H9 (cell line): Measurements from ENCODE around the gene SORD. TPM values are rescaled to one million over a fixed set of nuclear protein-coding genes. Genes with fewer than 3 reads are reported as not detected.
"Not testable (repeated sequence)": the region's sequence is repeated elsewhere in the genome, so short reads cannot be mapped to it uniquely, and the experiment has no call there.

Experiments
- DNase-seq: peaks from one replicate; pipeline ENCODE4 v3.0.0-alpha.2; 2017
- H2AFZ ChIP-seq: one replicate; pipeline ENCODE4 v1.6.1; 2013; ENCODE audit warnings: mild to moderate bottlenecking, low read length, control low read depth, moderate library complexity
- H2AK5ac ChIP-seq: 2 replicates; pipeline ENCODE4 v1.6.1; 2013; ENCODE audit warnings: low read length, control low read depth, mixed read lengths; ENCODE audit not compliant: insufficient read length
- H2BK120ac ChIP-seq: one replicate; pipeline ENCODE4 v1.6.1; 2013; ENCODE audit warnings: low read depth, mild to moderate bottlenecking, low read length, control low read depth, inconsistent platforms; ENCODE audit not compliant: poor library complexity, severe bottlenecking
- H2BK12ac ChIP-seq: 2 replicates; pipeline ENCODE4 v1.6.1; 2013; ENCODE audit warnings: low read length, control low read depth, mixed read lengths, low read depth; ENCODE audit not compliant: insufficient read length
- H2BK15ac ChIP-seq: 2 replicates; pipeline ENCODE4 v1.6.1; 2013; ENCODE audit warnings: low read depth, low read length, control low read depth
- H2BK20ac ChIP-seq: one replicate; pipeline ENCODE4 v1.6.1; 2013; ENCODE audit warnings: low read depth, mild to moderate bottlenecking, low read length, control low read depth, inconsistent platforms; ENCODE audit not compliant: poor library complexity, severe bottlenecking
- H2BK5ac ChIP-seq: 2 replicates; pipeline ENCODE4 v1.6.1; 2013; ENCODE audit warnings: low read length, control low read depth, mixed read lengths; ENCODE audit not compliant: insufficient read length
- H3K14ac ChIP-seq: 2 replicates; pipeline ENCODE4 v1.6.1; 2013; ENCODE audit warnings: low read length, control low read depth; ENCODE audit not compliant: insufficient read depth
- H3K18ac ChIP-seq: 2 replicates; pipeline ENCODE4 v1.6.1; 2013; ENCODE audit warnings: low read depth, mild to moderate bottlenecking, mixed read lengths, low read length, control low read depth; ENCODE audit not compliant: insufficient read length
- H3K23ac ChIP-seq: 2 replicates; pipeline ENCODE4 v1.6.1; 2013; ENCODE audit warnings: low read length, control low read depth, mixed read lengths, low read depth; ENCODE audit not compliant: insufficient read length
- H3K23me2 ChIP-seq: 2 replicates; pipeline ENCODE4 v1.6.1; 2013; ENCODE audit warnings: low read depth, mild to moderate bottlenecking, mixed read lengths, low read length, control low read depth; ENCODE audit not compliant: insufficient read length, poor library complexity, severe bottlenecking
- H3K27ac ChIP-seq: 2 replicates; pipeline ENCODE4 v1.5.1; 2013; ENCODE audit warnings: low read length, control low read depth, mixed read lengths, low read depth; ENCODE audit not compliant: insufficient read length
- H3K27me3 ChIP-seq: 2 replicates; pipeline ENCODE4 v1.6.1; 2013; ENCODE audit warnings: low read length, control low read depth, inconsistent platforms; ENCODE audit not compliant: insufficient read depth
- H3K4ac ChIP-seq: 2 replicates; pipeline ENCODE4 v1.6.1; 2013; ENCODE audit warnings: low read depth, mild to moderate bottlenecking, control low read depth, inconsistent platforms, low read length, moderate library complexity
- H3K4me1 ChIP-seq: 2 replicates; pipeline ENCODE4 v1.6.1; 2013; ENCODE audit warnings: low read length, control low read depth, inconsistent platforms; ENCODE audit not compliant: insufficient read depth
- H3K4me2 ChIP-seq: 2 replicates; pipeline ENCODE4 v1.6.1; 2013; ENCODE audit warnings: low read length, control low read depth, mixed read lengths; ENCODE audit not compliant: insufficient read length, insufficient read depth
- H3K56ac ChIP-seq: 2 replicates; pipeline ENCODE4 v1.6.1; 2013; ENCODE audit warnings: low read depth, mild to moderate bottlenecking, mixed read lengths, low read length, control low read depth; ENCODE audit not compliant: insufficient read length
- H3K79me1 ChIP-seq: 2 replicates; pipeline ENCODE4 v1.6.1; 2013; ENCODE audit warnings: low read depth, mild to moderate bottlenecking, moderate library complexity, low read length, control low read depth, inconsistent platforms; ENCODE audit not compliant: insufficient read depth, poor library complexity, severe bottlenecking
- H3K79me2 ChIP-seq: 2 replicates; pipeline ENCODE4 v1.6.1; 2013; ENCODE audit warnings: low read length, control low read depth, inconsistent platforms; ENCODE audit not compliant: insufficient read depth
- H3K9ac ChIP-seq: 2 replicates; pipeline ENCODE4 v1.6.1; 2013; ENCODE audit warnings: low read length, control low read depth, mixed read lengths; ENCODE audit not compliant: insufficient read length; ENCODE audit errors: extremely low read depth
- H3K9me3 ChIP-seq: one replicate; pipeline ENCODE4 v1.6.1; 2013; ENCODE audit warnings: low read depth, low read length, inconsistent platforms; ENCODE audit not compliant: control insufficient read depth
- H3T11ph ChIP-seq: one replicate; pipeline ENCODE4 v1.6.1; 2013; ENCODE audit warnings: mild to moderate bottlenecking, low read length, control low read depth, inconsistent platforms
- H4K20me1 ChIP-seq: one replicate; pipeline ENCODE4 v1.6.1; 2013; ENCODE audit not compliant: control insufficient read depth, insufficient read length, insufficient read depth
- H4K5ac ChIP-seq: 2 replicates; pipeline ENCODE4 v1.6.1; 2013; ENCODE audit warnings: low read depth, mild to moderate bottlenecking, mixed read lengths, low read length, control low read depth; ENCODE audit not compliant: insufficient read length
- H4K8ac ChIP-seq: replicated peaks from 2 replicates; pipeline ENCODE4 v1.6.1; 2013; ENCODE audit warnings: low read length, control low read depth, mixed read lengths, low read depth; ENCODE audit not compliant: insufficient read length
- H4K91ac ChIP-seq: 2 replicates; pipeline ENCODE4 v1.6.1; 2013; ENCODE audit warnings: low read depth, mild to moderate bottlenecking, moderate library complexity, mixed read lengths, low read length, control low read depth; ENCODE audit not compliant: insufficient read length
- H3K27ac Mint-ChIP-seq, 3 experiments: 2 replicates in 2 of 3; 3 replicates in 1 of 3; pipeline ENCODE4 v1.8.0; 2020 to 2021; ENCODE audit warnings: mixed read lengths in 3 of 3, mild to moderate bottlenecking in 1 of 3, moderate library complexity in 1 of 3
- H3K27me3 Mint-ChIP-seq: 2 replicates; pipeline ENCODE4 v1.8.0; 2021; ENCODE audit warnings: low read depth, mild to moderate bottlenecking, moderate library complexity, mixed read lengths
- H3K36me3 Mint-ChIP-seq, 3 experiments: 2 replicates in 2 of 3; 3 replicates in 1 of 3; pipeline ENCODE4 v1.8.0; 2020 to 2021; ENCODE audit warnings: low read depth in 3 of 3, mixed read lengths in 3 of 3; ENCODE audit not compliant: insufficient read depth in 1 of 3
- H3K4me1 Mint-ChIP-seq, 2 experiments: 2 replicates each; pipeline ENCODE4 v1.8.0; 2020; ENCODE audit warnings: mixed read lengths in 2 of 2
- H3K4me3 Mint-ChIP-seq, 2 experiments: 2 replicates in 1 of 2; 3 replicates in 1 of 2; pipeline ENCODE4 v1.8.0; 2020 to 2021; ENCODE audit warnings: mild to moderate bottlenecking in 2 of 2, mixed read lengths in 2 of 2, moderate library complexity in 1 of 2
- H3K9me3 Mint-ChIP-seq, 2 experiments: 2 replicates in 1 of 2; 3 replicates in 1 of 2; pipeline ENCODE4 v1.8.0; 2020; ENCODE audit warnings: mild to moderate bottlenecking in 2 of 2, mixed read lengths in 2 of 2, moderate library complexity in 1 of 2
- WGBS: extraction: QIAGEN DNeasy Blood & Tissue Kit; methylation state at CpG from one replicate; pipeline ENCODE4 v1.1.7; 2013; ENCODE audit warnings: missing lambda C conversion rate, low lambda C conversion rate, mixed read lengths; ENCODE audit not compliant: insufficient read length; ENCODE audit errors: extremely low coverage; 5-methylcytosine and 5-hydroxymethylcytosine counted together
- total RNA-seq: library from RNA; stranded (reverse); gene quantifications from 2 replicates; pipeline ENCODE4 v1.2.1, GENCODE V29; 2021
- TF ChIP-seq, protein P1 (sequence below): fragments of 200-600 bp; sonication (generic); conservative IDR thresholded peaks from 3 replicates; pipeline ENCODE4 v1.8.0; 2021; ENCODE audit warnings: antibody characterized with exemption, mild to moderate bottlenecking

SORD gene
- total RNA-seq, 1 experiment from 2014 or later, result 35.2 TPM

DNA sequence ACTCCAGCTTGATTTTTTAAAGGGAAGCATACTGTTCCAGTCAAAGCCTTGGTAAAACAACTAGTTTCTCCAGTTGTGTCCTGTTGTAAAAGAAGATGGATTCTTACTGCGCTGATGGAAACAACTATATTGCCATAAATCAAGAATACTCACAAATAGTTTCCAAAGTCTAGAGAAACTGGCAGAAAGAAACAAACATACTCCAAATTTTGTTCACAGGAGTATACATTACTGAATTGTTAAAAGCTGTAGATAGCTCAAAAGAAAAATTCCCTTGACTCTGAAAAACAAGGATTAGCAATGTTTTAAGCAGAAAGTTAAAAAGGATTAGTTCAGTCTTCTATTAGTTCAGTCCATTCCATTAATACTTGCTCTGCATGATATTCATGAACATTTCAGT lies 27.6 kb downstream of the SORD start:
- Mint-ChIP-seq H3K36me3 (peaks cover 69 to 72% (median 72%) of the 10 kb centered on the region in 3 experiments), H3K27ac (no peak overlapping the region), H3K9me3 (peaks cover 27 to 42% of the 10 kb centered on the region in 2 experiments), H3K27me3 (no peaks in the 10 kb centered on the region), H3K4me3 (no peak overlapping the region), H3K4me1 (no peaks in the 10 kb centered on the region)
- Histone ChIP-seq H3K14ac (no peak overlapping the region), H3K27ac (no peak overlapping the region), H3K23ac (no peak overlapping the region), H3K9ac (no peak overlapping the region), H4K8ac (no peak overlapping the region), H2BK12ac (no peak overlapping the region), H3T11ph (no peak overlapping the region), H3K4ac (no peak overlapping the region), H3K4me1 (no peaks in the 10 kb centered on the region), H3K27me3 (no peaks in the 10 kb centered on the region), H2AK5ac (no peak overlapping the region), H3K18ac (no peak overlapping the region), H4K5ac (no peak overlapping the region), H4K91ac (no peak overlapping the region), H2BK15ac (no peak overlapping the region), H2AFZ (no peak overlapping the region), H2BK120ac (no peak overlapping the region), H2BK5ac (no peak overlapping the region), H3K79me2 (no peaks in the 10 kb centered on the region), H4K20me1 (no peaks in the 10 kb centered on the region), H3K79me1 (no peaks in the 10 kb centered on the region), H3K23me2 (no peaks in the 10 kb centered on the region), H3K4me2 (no peak overlapping the region), H2BK20ac (no peak overlapping the region), H3K56ac (no peak overlapping the region), H3K9me3 (peaks cover 12% of the 10 kb centered on the region)
- TF ChIP-seq, protein P1, sequence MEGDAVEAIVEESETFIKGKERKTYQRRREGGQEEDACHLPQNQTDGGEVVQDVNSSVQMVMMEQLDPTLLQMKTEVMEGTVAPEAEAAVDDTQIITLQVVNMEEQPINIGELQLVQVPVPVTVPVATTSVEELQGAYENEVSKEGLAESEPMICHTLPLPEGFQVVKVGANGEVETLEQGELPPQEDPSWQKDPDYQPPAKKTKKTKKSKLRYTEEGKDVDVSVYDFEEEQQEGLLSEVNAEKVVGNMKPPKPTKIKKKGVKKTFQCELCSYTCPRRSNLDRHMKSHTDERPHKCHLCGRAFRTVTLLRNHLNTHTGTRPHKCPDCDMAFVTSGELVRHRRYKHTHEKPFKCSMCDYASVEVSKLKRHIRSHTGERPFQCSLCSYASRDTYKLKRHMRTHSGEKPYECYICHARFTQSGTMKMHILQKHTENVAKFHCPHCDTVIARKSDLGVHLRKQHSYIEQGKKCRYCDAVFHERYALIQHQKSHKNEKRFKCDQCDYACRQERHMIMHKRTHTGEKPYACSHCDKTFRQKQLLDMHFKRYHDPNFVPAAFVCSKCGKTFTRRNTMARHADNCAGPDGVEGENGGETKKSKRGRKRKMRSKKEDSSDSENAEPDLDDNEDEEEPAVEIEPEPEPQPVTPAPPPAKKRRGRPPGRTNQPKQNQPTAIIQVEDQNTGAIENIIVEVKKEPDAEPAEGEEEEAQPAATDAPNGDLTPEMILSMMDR, result no peak
- DNase-seq, result no peak
- no CpG with 5 or more reads among the region's 1 CpG for WGBS

DNA sequence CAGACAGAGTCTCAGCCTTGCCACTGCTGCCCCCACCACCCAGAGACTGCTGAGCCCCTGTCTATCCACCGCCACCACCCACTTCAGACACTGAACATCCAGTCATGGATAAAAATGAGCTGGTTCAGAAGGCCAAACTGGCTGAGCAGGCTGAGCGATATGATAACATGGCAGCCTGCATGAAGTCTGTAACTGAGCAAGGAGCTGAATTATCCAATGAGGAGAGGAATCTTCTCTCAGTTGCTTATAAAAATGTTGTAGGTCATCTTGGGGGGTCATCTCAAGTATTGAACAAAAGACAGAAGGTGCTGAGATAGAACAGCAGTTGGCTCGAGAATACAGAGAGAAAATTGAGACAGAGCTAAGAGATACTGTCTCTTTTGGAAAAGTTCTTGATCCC lies 29.7 kb downstream of the SORD start:
- not testable (repeated sequence) for H3T11ph ChIP-seq, H3K27ac ChIP-seq, H4K8ac ChIP-seq, H3K27ac Mint-ChIP-seq, H3K4me1 ChIP-seq, H4K91ac ChIP-seq, H3K79me2 ChIP-seq, H3K27me3 Mint-ChIP-seq, H2AFZ ChIP-seq, H3K18ac ChIP-seq, H3K23me2 ChIP-seq, H3K14ac ChIP-seq, H3K4me1 Mint-ChIP-seq, H3K4me3 Mint-ChIP-seq, H3K56ac ChIP-seq, H4K5ac ChIP-seq, H2BK20ac ChIP-seq, H2BK12ac ChIP-seq, H2BK15ac ChIP-seq, H3K4me2 ChIP-seq, H3K9ac ChIP-seq, H2BK5ac ChIP-seq, H3K27me3 ChIP-seq, H2AK5ac ChIP-seq, H3K23ac ChIP-seq, H3K79me1 ChIP-seq, H2BK120ac ChIP-seq, H4K20me1 ChIP-seq, DNase-seq, H3K4ac ChIP-seq
- Mint-ChIP-seq H3K36me3 (peaks cover 65 to 71% (median 69%) of the 10 kb centered on the region in 3 experiments), H3K9me3 (peaks cover 27 to 42% of the 10 kb centered on the region in 2 experiments)
- peaks cover 12% of the 10 kb centered on the region for H3K9me3 ChIP-seq
- no CpG with 5 or more reads among the region's 3 CpGs for WGBS
